ENCODE results near the gene NLGN1.

NLGN1 gene

DNA sequence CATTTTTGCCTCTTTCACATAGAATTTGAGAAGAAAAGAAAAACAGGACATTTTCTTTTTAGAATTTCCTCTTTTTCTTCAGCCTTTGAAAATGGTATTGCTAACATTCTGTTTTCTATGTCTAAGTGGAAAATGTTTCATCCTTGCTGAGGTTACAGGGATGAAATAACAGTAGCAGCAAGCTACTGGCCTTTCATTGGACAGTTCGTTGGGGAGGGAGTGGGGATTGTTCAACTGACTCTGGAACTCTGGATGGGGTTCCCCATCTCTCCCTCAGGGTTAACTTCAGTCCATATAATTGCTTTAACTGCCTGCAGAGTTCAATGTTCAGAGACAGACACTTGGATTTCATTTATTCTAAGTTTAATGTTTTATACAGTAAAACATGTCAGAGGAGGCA lies 346.0 kb downstream of the NLGN1 start:
- H3K4me1 ChIP-seq (ENCODE audit: insufficient read depth, low read length), result peaks cover 12% of the 10 kb centered on the region
- H3K9ac ChIP-seq (ENCODE audit: low read depth, low read length), result no peak overlapping the region
- no peaks in the 10 kb centered on the region for H3K36me3 ChIP-seq (ENCODE audit: insufficient read depth, low read length)
- no peaks in the 10 kb centered on the region; the same call in 1 of the 2 replicates for H3K9me3 ChIP-seq (ENCODE audit: control insufficient read depth, insufficient read depth, low read length)

DNA sequence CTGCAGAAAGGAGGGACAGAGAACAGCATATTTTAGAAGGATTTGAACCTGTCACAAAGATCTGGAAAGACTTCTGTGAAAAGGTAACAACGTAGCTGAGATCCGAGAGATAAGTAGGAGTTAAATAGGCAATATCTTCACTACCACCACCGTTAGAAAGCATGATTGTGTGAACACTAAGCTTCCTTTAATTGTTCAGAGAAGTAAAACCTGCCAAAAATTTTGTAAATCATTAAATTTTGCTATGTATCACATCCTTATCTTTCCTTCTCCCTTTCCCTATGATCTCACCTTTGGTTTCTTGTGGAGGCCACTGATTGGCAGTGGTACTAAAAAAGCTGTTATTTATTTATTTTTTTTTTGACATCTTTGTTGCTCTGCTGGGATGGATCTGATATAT lies 346.9 kb downstream of the NLGN1 start:
- no peaks in the 10 kb centered on the region; the same call in 1 of the 2 replicates for H3K9me3 ChIP-seq (ENCODE audit: control insufficient read depth, insufficient read depth, low read length)
- no peak overlapping the region for H3K9ac ChIP-seq (ENCODE audit: low read depth, low read length)
- H3K36me3 ChIP-seq (ENCODE audit: insufficient read depth, low read length), result no peaks in the 10 kb centered on the region
- H3K4me1 ChIP-seq (ENCODE audit: insufficient read depth, low read length), result peaks cover 6% of the 10 kb centered on the region; the same call in 1 of the 2 replicates

DNA sequence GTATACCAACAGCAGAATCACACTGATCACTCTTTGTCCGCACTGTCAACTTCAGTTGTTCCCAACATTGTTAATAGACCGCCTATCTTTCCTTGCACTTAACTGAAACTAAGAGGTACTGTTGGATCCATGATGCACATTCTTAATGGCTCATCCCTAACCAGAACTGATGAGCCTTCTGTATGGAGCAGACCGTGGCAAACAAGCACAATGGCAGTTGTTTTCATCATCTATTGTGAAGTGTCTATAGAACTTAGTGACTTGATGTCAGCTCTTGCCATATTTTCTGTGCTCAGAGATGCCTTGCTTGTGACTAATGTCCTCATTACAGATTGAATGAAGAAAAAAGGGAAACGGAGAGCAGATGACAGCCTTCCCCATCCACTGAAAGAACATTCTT lies 347.4 kb downstream of the NLGN1 start:
- Histone ChIP-seq H3K4me1 (ENCODE audit: insufficient read depth, low read length) (peaks cover 7% of the 10 kb centered on the region), H3K9me3 (ENCODE audit: control insufficient read depth, insufficient read depth, low read length) (no peaks in the 10 kb centered on the region; the same call in 1 of the 2 replicates), H3K36me3 (ENCODE audit: insufficient read depth, low read length) (no peaks in the 10 kb centered on the region), H3K9ac (ENCODE audit: low read depth, low read length) (no peak overlapping the region)

DNA sequence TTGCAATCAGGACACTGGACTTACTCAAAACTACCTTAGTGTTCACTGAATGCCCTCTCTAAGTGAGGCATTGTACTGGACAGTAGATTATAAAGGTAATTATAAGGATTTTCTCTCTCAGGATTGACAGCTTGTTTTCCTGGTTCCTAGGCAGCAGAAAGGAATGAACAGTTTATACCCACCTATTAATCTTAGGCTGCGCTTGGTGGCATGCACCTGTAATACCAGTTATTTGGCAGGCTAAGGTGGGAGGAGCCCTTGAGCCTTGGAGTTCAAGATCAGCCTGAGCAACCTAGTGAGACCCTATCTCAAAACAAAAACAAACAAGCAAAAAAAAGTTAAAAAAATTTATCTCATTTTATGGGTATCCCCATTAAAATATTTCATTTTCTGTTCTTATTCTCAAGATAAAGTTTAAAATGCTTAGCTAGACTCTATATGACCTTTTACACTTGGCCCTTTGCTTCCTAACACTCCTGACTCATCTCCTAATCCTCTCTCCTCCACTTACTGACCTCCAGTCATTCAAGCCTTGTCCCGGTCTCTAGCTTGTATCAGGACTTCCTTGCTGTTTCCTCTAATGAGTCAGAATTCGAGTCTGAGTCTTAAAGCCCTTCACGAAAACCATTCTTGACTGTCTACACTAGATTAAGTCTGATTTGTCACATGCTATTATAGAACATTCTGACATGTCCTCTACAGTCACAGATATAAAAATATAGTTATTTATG lies 348.6 kb downstream of the NLGN1 start:
- H3K9me3 ChIP-seq (ENCODE audit: control insufficient read depth, insufficient read depth, low read length), result no peaks in the 10 kb centered on the region; the same call in 1 of the 2 replicates
- H3K36me3 ChIP-seq (ENCODE audit: insufficient read depth, low read length), result no peaks in the 10 kb centered on the region
- H3K4me1 ChIP-seq (ENCODE audit: insufficient read depth, low read length), result peaks cover 14% of the 10 kb centered on the region
- H3K9ac ChIP-seq (ENCODE audit: low read depth, low read length), result no peak overlapping the region

DNA sequence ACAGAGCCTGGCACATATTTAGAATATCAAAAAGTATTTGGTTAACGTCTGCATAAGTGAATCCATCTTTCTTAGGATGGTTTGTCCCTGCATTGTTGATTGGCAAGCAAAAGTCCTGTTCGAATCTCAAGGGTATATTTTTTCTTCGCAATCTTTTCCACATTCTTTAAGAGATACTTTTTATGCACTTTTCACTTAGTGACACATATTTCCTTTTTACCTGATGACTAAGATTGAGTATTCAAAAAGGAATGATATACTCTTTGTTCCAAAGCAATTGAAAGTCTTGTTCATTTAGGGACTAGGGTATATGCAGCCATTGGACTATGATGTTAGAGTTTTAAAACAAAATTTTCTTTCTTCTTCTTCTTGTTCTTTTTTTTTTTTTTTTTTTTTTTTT lies 349.9 kb downstream of the NLGN1 start:
- Histone ChIP-seq H3K4me1 (ENCODE audit: insufficient read depth, low read length) (peaks cover 14% of the 10 kb centered on the region), H3K36me3 (ENCODE audit: insufficient read depth, low read length) (no peaks in the 10 kb centered on the region)

DNA sequence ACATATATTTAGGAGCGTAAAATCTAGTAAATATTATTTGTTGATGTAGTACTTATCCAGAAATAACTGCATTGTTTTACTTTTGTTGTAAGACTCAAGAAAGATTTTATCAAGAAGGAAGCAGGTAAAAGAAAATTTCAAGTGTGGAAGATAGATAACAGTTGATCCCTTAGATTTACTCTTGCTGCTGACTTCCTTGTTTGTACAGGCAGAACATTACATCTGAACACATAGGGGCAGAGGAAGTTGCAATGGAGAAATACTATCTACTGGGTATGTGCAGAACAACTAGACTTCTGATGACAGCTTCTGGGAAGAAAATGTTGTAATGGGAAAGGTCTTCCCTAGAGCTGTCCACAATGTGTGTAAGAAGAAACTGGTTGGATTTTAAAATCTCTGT lies 350.6 kb downstream of the NLGN1 start:
- Histone ChIP-seq H3K9ac (ENCODE audit: low read depth, low read length) (no peak overlapping the region), H3K36me3 (ENCODE audit: insufficient read depth, low read length) (no peaks in the 10 kb centered on the region), H3K9me3 (ENCODE audit: control insufficient read depth, insufficient read depth, low read length) (no peaks in the 10 kb centered on the region), H3K4me1 (ENCODE audit: insufficient read depth, low read length) (peaks cover 14% of the 10 kb centered on the region)

More for the DNA sequence above, 349.9 kb downstream of the NLGN1 start:
- Histone ChIP-seq H3K9me3 (ENCODE audit: control insufficient read depth, insufficient read depth, low read length) (no peaks in the 10 kb centered on the region), H3K9ac (ENCODE audit: low read depth, low read length) (no peak overlapping the region)

DNA sequence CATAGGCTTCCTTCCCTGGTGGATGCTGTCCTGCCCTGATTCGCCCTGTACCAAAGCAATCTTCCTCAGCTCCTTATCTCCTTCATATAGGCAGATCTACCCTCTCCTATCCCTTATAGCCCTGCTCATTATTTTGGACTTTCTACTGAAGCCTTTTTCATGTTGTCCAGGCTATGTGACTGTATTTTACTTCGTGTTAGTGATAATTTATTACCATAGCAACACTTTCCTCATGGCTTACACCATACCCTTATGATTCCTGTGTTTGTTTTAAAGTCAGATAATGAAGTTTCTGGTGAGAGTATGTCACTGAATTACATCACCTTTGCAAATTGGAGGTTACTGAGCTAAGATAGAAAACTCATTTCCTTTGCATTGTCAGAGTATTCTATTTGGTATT lies 352.6 kb downstream of the NLGN1 start:
- no peak overlapping the region for H3K9ac ChIP-seq (ENCODE audit: low read depth, low read length)

DNA sequence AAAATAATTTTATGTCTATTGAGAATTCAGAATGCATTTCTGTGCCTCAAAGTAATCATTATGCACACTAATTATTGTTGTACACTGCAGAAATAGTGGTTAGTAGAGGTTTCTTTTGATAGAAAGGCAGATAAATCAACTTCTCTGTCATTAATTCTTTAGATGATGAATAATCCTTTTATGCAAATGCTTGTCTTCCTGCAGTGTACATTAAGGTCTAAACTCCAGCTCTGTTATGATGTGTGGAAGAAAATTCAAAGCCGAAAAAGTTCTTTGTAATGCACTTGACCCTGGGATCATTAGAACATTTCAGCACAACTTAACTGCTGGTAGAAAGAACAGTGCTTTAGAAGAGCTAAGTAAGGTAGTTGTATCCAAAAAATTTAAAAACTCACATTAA lies 353.0 kb downstream of the NLGN1 start:
- Histone ChIP-seq H3K4me1 (ENCODE audit: insufficient read depth, low read length) (peaks cover 14% of the 10 kb centered on the region), H3K36me3 (ENCODE audit: insufficient read depth, low read length) (no peaks in the 10 kb centered on the region), H3K9ac (ENCODE audit: low read depth, low read length) (no peak overlapping the region), H3K9me3 (ENCODE audit: control insufficient read depth, insufficient read depth, low read length) (no peaks in the 10 kb centered on the region)

More for the DNA sequence above, 352.6 kb downstream of the NLGN1 start:
- H3K9me3 ChIP-seq (ENCODE audit: control insufficient read depth, insufficient read depth, low read length), result no peaks in the 10 kb centered on the region
- peaks cover 14% of the 10 kb centered on the region for H3K4me1 ChIP-seq (ENCODE audit: insufficient read depth, low read length)
- no peaks in the 10 kb centered on the region for H3K36me3 ChIP-seq (ENCODE audit: insufficient read depth, low read length)

DNA sequence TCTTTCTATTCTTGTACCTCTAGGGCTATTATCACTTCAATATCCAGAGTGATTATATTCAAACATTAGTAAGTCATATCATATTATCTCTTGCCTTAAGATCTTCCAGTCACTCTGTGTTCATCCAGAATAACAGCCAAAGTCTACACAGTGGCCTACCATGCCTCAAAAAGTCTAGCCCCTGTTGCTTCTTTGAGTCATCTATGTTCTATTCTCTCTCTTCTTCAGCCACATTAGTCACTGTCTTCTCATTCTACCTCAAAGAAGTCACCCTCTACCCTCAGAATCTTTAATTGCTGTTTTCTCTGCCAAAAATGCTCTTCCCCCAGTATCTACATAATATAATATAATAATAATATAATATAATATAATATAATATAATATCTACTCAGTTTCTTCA lies 356.0 kb downstream of the NLGN1 start:
- Histone ChIP-seq H3K36me3 (ENCODE audit: insufficient read depth, low read length) (no peaks in the 10 kb centered on the region), H3K4me1 (ENCODE audit: insufficient read depth, low read length) (peaks cover 14% of the 10 kb centered on the region), H3K9me3 (ENCODE audit: control insufficient read depth, insufficient read depth, low read length) (no peaks in the 10 kb centered on the region), H3K9ac (ENCODE audit: low read depth, low read length) (no peak overlapping the region)

DNA sequence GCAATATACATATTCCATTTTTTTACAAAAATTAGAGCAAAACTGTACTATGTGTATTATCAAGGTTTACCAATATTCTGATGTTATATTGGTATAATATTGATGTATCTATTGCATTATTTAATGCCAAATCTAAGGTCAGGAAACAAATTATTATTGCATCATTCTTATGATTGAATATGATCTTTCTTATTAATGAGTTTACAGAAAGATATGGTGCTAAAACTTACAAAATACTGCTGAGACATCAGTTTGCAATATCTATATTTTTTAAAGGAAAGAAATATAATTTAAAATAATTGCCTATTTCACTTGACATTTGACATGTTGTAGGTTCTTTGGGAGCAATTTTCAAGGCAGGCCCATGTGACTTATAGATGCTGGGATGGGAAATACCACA lies 357.6 kb downstream of the NLGN1 start:
- Histone ChIP-seq H3K9ac (ENCODE audit: low read depth, low read length) (no peak overlapping the region), H3K9me3 (ENCODE audit: control insufficient read depth, insufficient read depth, low read length) (no peaks in the 10 kb centered on the region), H3K36me3 (ENCODE audit: insufficient read depth, low read length) (no peaks in the 10 kb centered on the region), H3K4me1 (ENCODE audit: insufficient read depth, low read length) (peaks cover 8% of the 10 kb centered on the region)

DNA sequence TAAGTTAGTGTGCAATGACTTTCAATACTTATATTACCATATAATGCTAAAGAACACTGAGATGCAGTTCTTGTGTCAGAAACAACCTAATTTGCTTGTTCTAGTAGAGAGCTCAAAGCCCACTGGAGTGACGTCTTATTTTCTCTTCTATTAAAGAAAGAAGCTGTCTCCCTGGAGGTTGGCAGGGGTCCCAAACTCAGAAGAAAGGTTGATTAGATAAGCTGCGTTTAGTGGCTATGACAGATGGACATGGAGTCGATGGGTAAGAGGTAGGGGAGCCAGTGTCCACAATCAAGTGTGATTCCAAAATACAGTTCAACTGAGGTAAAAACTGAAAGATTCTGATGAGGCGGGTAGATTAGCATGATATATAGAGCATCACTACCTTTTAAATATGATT lies 363.6 kb downstream of the NLGN1 start:
- Histone ChIP-seq H3K9ac (ENCODE audit: low read depth, low read length) (no peak overlapping the region), H3K4me1 (ENCODE audit: insufficient read depth, low read length) (no peaks in the 10 kb centered on the region), H3K9me3 (ENCODE audit: control insufficient read depth, insufficient read depth, low read length) (no peaks in the 10 kb centered on the region)

DNA sequence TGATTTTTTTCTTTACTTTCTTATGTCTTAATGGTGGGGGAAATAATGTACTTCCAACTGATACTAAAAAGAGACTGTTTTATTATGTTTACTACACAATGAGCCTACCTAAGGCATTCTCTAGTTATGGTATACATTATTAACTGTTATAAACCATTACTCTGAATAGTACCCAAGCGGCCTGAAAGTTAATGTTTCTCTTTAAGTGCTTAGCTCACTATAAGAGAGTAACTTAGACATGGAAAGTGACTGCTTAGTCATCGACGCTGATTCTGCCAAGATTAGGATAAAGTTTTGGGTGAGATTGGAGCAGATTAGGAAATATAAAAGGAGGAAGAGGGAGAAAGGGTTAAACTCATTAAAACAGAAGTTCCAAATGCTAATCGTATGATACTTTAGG lies 365.0 kb downstream of the NLGN1 start:
- Histone ChIP-seq H3K9ac (ENCODE audit: low read depth, low read length) (no peak overlapping the region), H3K9me3 (ENCODE audit: control insufficient read depth, insufficient read depth, low read length) (no peaks in the 10 kb centered on the region), H3K36me3 (ENCODE audit: insufficient read depth, low read length) (no peaks in the 10 kb centered on the region), H3K4me1 (ENCODE audit: insufficient read depth, low read length) (no peaks in the 10 kb centered on the region)

More for the DNA sequence above, 363.6 kb downstream of the NLGN1 start:
- no peaks in the 10 kb centered on the region for H3K36me3 ChIP-seq (ENCODE audit: insufficient read depth, low read length)

DNA sequence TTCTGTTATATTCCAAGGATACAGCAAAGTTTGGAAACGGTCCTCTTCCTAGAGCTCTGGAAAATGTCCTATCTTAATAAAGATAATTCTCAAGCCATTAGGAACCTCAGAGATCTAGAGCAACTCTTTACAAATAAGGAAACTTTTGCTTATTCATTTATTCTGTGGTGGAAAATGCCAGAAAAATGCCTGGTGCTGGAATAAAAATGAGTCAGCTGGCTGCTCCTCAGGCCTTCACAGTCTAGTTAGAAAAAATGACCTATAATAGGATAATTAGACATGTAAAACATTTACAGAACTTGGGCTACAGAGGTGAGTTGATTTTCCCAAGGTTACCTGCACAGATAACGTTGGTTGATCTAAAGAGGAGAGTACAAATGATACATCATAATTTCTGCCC lies 372.5 kb downstream of the NLGN1 start:
- no peaks in the 10 kb centered on the region for H3K9me3 ChIP-seq (ENCODE audit: control insufficient read depth, insufficient read depth, low read length)
- no peaks in the 10 kb centered on the region for H3K36me3 ChIP-seq (ENCODE audit: insufficient read depth, low read length)
- H3K9ac ChIP-seq (ENCODE audit: low read depth, low read length), result no peak overlapping the region
- peaks cover 19% of the 10 kb centered on the region for H3K4me1 ChIP-seq (ENCODE audit: insufficient read depth, low read length)

DNA sequence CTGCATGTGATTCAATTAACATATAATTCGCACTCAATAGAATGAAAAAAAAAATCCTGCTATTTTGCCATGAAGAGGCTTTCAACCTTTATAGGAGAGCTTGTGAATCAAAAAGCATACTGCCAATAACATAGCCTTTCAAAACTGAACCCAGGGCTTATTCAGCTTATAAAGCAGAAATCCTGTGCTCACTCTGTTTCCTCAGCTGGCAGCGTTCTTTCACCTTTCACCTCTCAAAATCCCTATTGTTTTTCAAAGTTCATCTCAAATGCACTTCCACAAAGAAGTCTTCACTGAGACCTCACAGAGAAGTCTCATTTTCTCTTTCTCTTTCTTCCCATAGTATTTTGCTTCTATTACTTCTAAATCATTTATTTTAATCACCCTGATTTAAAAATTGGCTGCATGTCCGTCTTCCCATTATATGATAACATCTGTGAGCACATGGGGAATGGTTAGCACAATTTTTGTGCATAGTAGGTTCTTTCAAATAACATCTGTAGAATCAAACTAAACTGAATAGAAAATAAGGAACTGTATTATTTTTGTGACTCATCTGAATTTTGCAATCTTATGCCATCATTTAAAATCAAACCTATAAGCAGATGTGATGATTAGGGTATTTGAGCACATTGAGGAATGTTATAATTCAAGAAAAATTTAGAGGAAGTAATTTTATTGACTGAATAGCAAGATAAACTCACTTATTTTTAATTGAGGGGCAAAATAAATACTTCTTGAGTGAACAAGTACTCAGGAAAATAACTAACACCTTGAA lies 373.4 kb downstream of the NLGN1 start:
- H3K9me3 ChIP-seq (ENCODE audit: control insufficient read depth, insufficient read depth, low read length), result no peaks in the 10 kb centered on the region
- H3K36me3 ChIP-seq (ENCODE audit: insufficient read depth, low read length), result no peaks in the 10 kb centered on the region
- H3K4me1 ChIP-seq (ENCODE audit: insufficient read depth, low read length), result peaks cover 19% of the 10 kb centered on the region
- no peak overlapping the region for H3K9ac ChIP-seq (ENCODE audit: low read depth, low read length)

DNA sequence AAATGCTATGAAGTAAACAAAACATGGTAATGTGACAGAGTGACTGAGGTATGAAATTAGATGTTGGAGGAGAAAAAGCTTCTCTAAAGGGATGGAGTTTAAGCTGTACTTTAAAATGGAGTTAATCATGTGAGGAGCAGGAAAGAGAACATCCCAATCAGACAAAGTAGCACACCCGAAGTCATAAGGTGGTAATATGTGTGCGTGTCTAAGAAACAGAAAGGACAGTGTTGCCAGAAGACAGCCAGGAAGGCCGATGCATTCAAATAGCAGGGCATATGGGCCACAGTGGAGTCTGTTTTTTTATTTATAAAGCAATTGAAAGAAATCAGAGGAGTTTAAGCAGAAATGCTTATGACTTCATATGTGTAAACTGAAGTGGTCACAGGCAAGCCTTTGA lies 376.3 kb downstream of the NLGN1 start:
- no peak overlapping the region for H3K9ac ChIP-seq (ENCODE audit: low read depth, low read length)
- peaks cover 19% of the 10 kb centered on the region for H3K4me1 ChIP-seq (ENCODE audit: insufficient read depth, low read length)
- H3K36me3 ChIP-seq (ENCODE audit: insufficient read depth, low read length), result no peaks in the 10 kb centered on the region
- H3K9me3 ChIP-seq (ENCODE audit: control insufficient read depth, insufficient read depth, low read length), result no peaks in the 10 kb centered on the region
